ENCODE results near the gene FGD2. TPM values are rescaled to one million over a fixed set of nuclear protein-coding genes. Genes with fewer than 3 reads are reported as not detected.
"Not testable (repeated sequence)": the region's sequence is repeated elsewhere in the genome, so short reads cannot be mapped to it uniquely, and the experiment has no call there.

Gene FGD2
- polyA plus RNA-seq, 4 donors = 1.1 to 11.6 (median 7.3) TPM

DNA sequence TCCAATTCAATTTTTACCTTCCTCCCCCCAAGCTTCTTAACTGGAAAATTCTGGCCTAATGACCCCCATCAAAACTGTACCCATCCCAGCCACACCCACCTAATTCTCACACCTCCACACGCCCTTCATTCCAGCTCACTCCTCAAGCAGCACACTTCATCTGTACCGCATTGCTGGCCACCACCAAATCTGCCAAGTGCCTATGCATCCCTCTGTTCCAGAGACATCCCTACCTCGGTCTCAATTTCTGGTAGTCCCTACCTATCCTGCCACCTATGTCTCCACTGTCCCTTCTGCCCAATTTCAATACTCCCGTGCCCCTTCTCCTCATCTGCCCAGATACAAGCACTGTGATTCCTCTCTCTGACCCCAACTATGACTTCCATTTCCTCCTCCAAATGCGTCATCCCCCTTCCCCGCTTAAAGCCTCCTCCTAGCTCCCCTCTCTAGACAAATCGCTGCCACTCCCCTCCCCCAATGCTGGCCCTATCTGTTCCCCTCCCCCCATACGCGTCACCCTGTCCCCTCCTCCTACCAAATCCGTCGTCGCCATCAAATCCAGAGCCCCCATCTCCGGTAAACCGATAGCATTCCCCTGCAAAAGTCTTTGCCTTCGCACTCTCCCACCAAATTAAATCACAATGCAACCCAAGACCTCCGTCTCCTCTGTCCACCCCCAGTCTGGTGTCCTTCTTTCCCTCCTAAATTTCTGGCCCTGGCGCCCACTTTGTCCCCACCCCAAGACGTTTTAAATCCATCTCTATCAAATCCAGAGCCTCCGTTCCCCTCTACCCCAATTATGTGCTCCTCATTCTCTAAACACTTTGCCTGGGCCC is 20.7 kb upstream of the FGD2 start:
- FAIRE-seq (no peak), DNase-seq (peak in 1 of 2 donors; percentile 51)
- Histone ChIP-seq H3K27ac (ENCODE audit: low read depth in 1 of 3, low read length in 2 of 3) (peak overlapping the region in 1 of 3 donors; percentile 63), H3K4me3 (ENCODE audit: low read depth in 1 of 3, low read length in 3 of 3) (peak overlapping the region; percentile 93 to 100 (median 99)), H3K9me3 (ENCODE audit: control insufficient read depth in 2 of 2, insufficient read depth in 1 of 2, low read depth in 1 of 2, low read length in 1 of 2) (peaks cover 0 to 6% of the 10 kb centered on the region in 2 donors), H3K27me3 (ENCODE audit: control insufficient read depth in 3 of 3, insufficient read depth in 3 of 3, low read length in 3 of 3) (no peaks in the 10 kb centered on the region), H3K4me1 (ENCODE audit: control insufficient read depth in 3 of 3, insufficient read depth in 2 of 3, low read depth in 1 of 3, low read length in 2 of 3) (peaks cover 6 to 16% (median 11%) of the 10 kb centered on the region in 3 donors), H3K36me3 (ENCODE audit: control insufficient read depth in 3 of 3, insufficient read depth in 2 of 3, low read depth in 1 of 3, low read length in 3 of 3) (peaks cover 0 to 19% (median 2%) of the 10 kb centered on the region in 3 donors)
- WGBS, 3 donors = 2 to 5% (median 5%) methylated on average over 19 of the region's 19 CpGs

DNA sequence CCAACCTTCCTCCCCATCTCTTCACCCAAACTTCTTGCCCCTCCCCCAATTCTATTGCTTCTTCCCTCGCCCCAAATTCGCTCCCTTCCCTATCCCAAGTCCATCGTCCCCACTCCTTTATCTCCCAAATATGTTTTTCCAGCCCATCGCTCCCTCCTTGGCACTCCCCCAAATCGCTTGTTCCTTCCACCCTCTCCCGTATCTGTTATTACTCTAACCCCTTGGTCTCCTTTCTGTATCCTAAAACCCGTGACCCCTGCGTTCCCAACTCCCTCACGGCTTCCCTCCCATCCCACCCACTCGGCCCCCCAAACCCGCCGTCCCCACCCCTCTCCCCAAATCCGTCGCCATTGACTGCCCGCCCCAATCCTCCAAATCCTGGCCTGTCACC is 20.0 kb upstream of the FGD2 start:
- FAIRE-seq = no peak
- no peak for DNase-seq

DNA sequence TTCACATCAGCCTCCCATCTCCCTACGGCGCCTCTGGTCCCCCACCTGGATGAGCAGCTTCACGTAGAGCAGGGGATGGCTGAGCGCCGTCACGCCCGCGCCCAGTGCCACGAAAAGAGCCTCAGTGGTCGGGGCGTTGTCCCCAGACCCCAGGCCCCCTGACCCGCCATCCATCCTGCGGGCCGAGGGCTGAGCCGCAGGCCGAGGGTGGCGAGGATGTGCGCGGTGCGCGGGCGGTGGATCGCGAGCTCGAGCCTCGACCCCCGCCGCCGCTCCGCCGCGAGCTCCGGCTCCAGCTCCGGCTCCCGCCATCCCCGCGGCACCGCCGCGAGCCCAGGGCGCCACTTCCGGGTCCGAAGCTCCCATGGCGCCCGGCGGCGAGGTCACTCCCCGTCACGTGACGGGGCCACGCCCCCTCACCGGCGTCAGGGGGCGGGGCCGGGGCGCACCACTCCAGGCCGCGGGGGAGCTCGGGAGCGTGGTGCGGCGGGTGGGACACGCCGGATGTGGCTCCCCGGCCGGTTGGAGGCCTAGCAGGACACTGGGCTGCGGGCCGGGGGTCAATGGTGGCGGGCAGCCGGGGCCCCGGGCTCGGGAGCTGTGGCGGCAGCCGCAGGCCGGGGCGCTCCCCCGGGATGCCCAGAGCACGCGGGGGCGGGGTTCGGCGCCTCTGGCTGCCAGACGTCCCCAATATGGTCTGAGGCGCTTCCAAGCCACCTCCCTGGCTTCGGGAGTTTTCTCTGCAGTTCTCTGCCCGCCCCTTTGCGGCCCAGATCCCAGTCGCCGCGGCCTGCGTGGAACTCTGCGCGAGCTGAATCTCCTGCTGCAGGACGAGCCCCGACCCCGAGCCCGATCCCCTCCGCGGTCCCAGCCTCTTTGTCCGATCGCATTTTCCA is 19.4 kb upstream of the FGD2 start, which contains the start of gene MTCH1:
TSS of gene MTCH1 (minus strand) at position 389 of the 896 bp plus-strand sequence. CDS start at position 366, 23 bp downstream.
- Histone ChIP-seq H3K9me3 (ENCODE audit: control insufficient read depth in 2 of 2, insufficient read depth in 1 of 2, low read depth in 1 of 2, low read length in 1 of 2) (peaks cover 0 to 6% of the 10 kb centered on the region in 2 donors), H3K4me1 (ENCODE audit: control insufficient read depth in 3 of 3, insufficient read depth in 2 of 3, low read depth in 1 of 3, low read length in 2 of 3) (peaks cover 6 to 16% (median 11%) of the 10 kb centered on the region in 3 donors), H3K4me3 (ENCODE audit: low read depth in 1 of 3, low read length in 3 of 3) (peak within 1 kb of the TSS; percentile 93 to 100 (median 99)), H3K36me3 (ENCODE audit: control insufficient read depth in 3 of 3, insufficient read depth in 2 of 3, low read depth in 1 of 3, low read length in 3 of 3) (peaks cover 0 to 8% (median 2%) of the 10 kb centered on the region in 3 donors), H3K27ac (ENCODE audit: low read depth in 1 of 3, low read length in 2 of 3) (peak within 1 kb of the TSS; percentile 39 to 92 (median 90)), H3K27me3 (ENCODE audit: control insufficient read depth in 3 of 3, insufficient read depth in 3 of 3, low read length in 3 of 3) (no peaks in the 10 kb centered on the region)
- no peak for FAIRE-seq
- DNase-seq = peak; percentile 86 to 96
- WGBS, 3 donors = 0 to 1% (median 1%) methylated on average over 49 to 101 of the region's 101 CpGs

More for the DNA sequence above, 20.0 kb upstream of the FGD2 start:
- Histone ChIP-seq H3K4me3 (ENCODE audit: low read depth in 1 of 3, low read length in 3 of 3) (peak overlapping the region; percentile 93 to 100 (median 99)), H3K27ac (ENCODE audit: low read depth in 1 of 3, low read length in 2 of 3) (peak overlapping the region; percentile 13 to 89 (median 69)), H3K36me3 (ENCODE audit: control insufficient read depth in 3 of 3, insufficient read depth in 2 of 3, low read depth in 1 of 3, low read length in 3 of 3) (peaks cover 0 to 14% (median 2%) of the 10 kb centered on the region in 3 donors), H3K4me1 (ENCODE audit: control insufficient read depth in 3 of 3, insufficient read depth in 2 of 3, low read depth in 1 of 3, low read length in 2 of 3) (peaks cover 6 to 16% (median 11%) of the 10 kb centered on the region in 3 donors), H3K27me3 (ENCODE audit: control insufficient read depth in 3 of 3, insufficient read depth in 3 of 3, low read length in 3 of 3) (no peaks in the 10 kb centered on the region), H3K9me3 (ENCODE audit: control insufficient read depth in 2 of 2, insufficient read depth in 1 of 2, low read depth in 1 of 2, low read length in 1 of 2) (peaks cover 0 to 6% of the 10 kb centered on the region in 2 donors)
- 0 to 1% (median 0%) methylated on average over 15 of the region's 15 CpGs for WGBS, 3 donors

DNA sequence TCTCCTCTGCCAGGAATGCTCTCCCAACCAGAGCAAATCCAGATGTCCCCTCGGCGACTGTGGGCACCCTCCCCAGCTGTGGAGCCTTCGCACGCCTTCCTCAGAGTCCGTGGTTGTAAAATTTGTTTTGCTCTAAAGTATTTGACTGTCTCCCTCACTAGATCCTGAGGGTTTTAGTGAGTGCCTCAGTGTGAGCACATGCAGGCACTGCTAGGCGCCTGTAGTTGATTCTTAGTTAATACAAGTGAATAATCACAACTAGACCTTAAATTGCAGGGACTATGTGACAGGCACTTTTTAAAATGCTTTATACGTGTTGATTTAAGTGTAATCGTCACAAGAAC is 18.8 kb upstream of the FGD2 start:
- DNase-seq = no peak
- Histone ChIP-seq H3K9me3 (ENCODE audit: control insufficient read depth in 2 of 2, insufficient read depth in 1 of 2, low read depth in 1 of 2, low read length in 1 of 2) (peaks cover 0 to 6% of the 10 kb centered on the region in 2 donors), H3K4me1 (ENCODE audit: control insufficient read depth in 3 of 3, insufficient read depth in 2 of 3, low read depth in 1 of 3, low read length in 2 of 3) (peaks cover 6 to 16% (median 11%) of the 10 kb centered on the region in 3 donors), H3K4me3 (ENCODE audit: low read depth in 1 of 3, low read length in 3 of 3) (peak overlapping the region; percentile 90 to 100 (median 93)), H3K36me3 (ENCODE audit: control insufficient read depth in 3 of 3, insufficient read depth in 2 of 3, low read depth in 1 of 3, low read length in 3 of 3) (peaks cover 0 to 3% (median 2%) of the 10 kb centered on the region in 3 donors), H3K27me3 (ENCODE audit: control insufficient read depth in 3 of 3, insufficient read depth in 3 of 3, low read length in 3 of 3) (no peaks in the 10 kb centered on the region), H3K27ac (ENCODE audit: low read depth in 1 of 3, low read length in 2 of 3) (peak overlapping the region; percentile 39 to 92 (median 90))
- WGBS, 3 donors = 1 to 4% (median 3%) methylated on average over 8 of the region's 8 CpGs
- FAIRE-seq = no peak

DNA sequence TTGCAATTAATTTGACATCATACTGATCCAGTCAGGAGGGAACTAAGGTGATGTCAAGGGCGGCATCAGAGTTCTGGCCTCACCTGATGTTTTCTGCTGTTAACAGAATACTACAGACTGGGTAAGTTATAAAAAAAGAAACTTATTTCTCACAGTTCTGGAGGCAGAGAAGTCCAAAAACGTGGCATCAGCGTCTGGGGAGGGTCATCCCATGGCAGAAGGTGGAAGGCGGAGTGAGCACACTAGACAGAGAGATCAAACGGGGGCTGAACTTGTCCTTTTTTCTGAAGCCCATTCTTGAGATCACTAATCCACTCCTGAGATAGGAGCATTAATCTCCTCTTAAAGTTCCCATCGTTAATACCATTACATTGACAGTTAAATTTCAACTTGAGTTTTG is 16.2 kb upstream of the FGD2 start:
- Histone ChIP-seq H3K4me3 (ENCODE audit: low read depth in 1 of 3, low read length in 3 of 3) (no peak overlapping the region), H3K4me1 (ENCODE audit: control insufficient read depth in 3 of 3, insufficient read depth in 2 of 3, low read depth in 1 of 3, low read length in 2 of 3) (peaks cover 2 to 11% (median 10%) of the 10 kb centered on the region in 3 donors), H3K9me3 (ENCODE audit: control insufficient read depth in 2 of 2, insufficient read depth in 1 of 2, low read depth in 1 of 2, low read length in 1 of 2) (peaks cover 0 to 6% of the 10 kb centered on the region in 2 donors), H3K27me3 (ENCODE audit: control insufficient read depth in 3 of 3, insufficient read depth in 3 of 3, low read length in 3 of 3) (no peaks in the 10 kb centered on the region), H3K36me3 (ENCODE audit: control insufficient read depth in 3 of 3, insufficient read depth in 2 of 3, low read depth in 1 of 3, low read length in 3 of 3) (no peaks in the 10 kb centered on the region), H3K27ac (ENCODE audit: low read depth in 1 of 3, low read length in 2 of 3) (no peak overlapping the region)
- no peak for FAIRE-seq
- DNase-seq = no peak
- 73 to 84% (median 79%) methylated on average over 6 of the region's 6 CpGs for WGBS, 3 donors

DNA sequence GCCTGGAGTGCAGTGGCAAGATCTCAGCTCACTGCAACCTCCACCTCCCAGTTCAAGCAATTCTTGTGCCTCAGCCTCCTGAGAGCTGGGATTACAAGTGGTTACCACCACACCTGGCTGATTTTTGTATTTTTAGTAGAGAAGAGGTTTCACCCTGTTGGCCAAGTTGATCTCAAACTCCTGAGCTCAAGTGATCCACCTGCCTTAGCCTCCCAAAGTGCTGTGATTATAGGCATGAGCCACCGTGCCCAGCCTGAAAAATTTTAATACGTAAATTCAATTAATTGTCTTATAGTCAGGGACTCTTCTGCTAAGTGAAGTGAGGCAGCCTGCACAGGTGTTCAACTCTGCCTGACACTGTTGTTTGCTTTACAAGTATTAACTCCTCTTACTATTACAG is 15.1 kb upstream of the FGD2 start:
- H3K9me3 ChIP-seq (ENCODE audit: control insufficient read depth in 2 of 2, insufficient read depth in 1 of 2, low read depth in 1 of 2, low read length in 1 of 2); H3K36me3 ChIP-seq (ENCODE audit: control insufficient read depth in 3 of 3, insufficient read depth in 2 of 3, low read depth in 1 of 3, low read length in 3 of 3); H3K27me3 ChIP-seq (ENCODE audit: control insufficient read depth in 3 of 3, insufficient read depth in 3 of 3, low read length in 3 of 3); H3K4me3 ChIP-seq (ENCODE audit: low read depth in 1 of 3, low read length in 3 of 3); DNase-seq; FAIRE-seq; H3K27ac ChIP-seq (ENCODE audit: low read depth in 1 of 3, low read length in 2 of 3); H3K4me1 ChIP-seq (ENCODE audit: control insufficient read depth in 3 of 3, insufficient read depth in 2 of 3, low read depth in 1 of 3, low read length in 2 of 3): not testable (repeated sequence)
- 80 to 94% (median 87%) methylated on average over 2 of the region's 2 CpGs for WGBS, 3 donors

DNA sequence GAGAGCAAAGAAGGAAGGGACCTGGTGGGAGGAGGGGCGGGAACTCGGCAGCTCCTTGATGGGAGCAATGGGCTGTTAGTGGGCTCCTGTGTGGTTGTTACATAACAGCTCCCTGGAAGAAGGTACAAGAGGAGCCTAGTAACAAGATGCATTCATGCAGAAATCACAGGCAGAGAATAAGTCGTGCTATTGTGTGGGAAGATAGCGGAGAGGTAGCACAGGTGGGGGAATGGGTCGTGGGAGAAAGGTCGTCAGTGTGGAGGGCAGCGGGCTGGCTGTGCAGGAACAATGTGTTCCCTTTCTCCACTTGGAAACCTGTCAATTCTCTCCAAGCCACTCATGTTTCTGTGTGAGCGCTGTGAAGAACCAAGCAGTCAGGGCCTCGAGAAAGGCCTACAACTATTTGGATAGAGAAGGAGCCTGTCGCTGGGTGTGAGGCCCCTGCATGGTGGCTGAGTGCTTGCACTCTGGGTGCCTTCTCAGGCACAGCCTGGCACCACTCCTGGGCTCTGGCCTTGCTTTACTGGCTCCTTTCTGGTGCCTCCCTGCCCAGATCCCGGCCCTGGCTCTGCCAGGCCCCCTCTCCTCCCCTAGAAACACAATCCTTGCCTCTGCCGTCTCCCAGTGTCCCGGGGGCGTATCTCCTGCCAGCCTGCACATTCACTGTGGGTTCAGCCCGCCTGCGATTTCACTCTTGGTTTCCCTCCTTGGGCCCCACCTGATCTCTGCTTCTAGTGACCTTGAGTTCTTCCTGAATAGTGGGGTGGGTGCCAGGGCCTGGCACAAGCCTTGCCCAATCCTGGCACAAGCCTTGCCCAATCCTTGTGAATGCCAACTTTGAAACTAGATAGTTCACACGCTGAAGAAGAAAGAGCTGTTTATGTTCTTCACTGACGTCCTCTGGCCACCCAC is 7.4 kb upstream of the FGD2 start:
- 35 to 63% (median 38%) methylated on average over 17 to 18 of the region's 18 CpGs for WGBS, 3 donors
- Histone ChIP-seq H3K27ac (ENCODE audit: low read depth in 1 of 3, low read length in 2 of 3) (no peak overlapping the region), H3K4me1 (ENCODE audit: control insufficient read depth in 3 of 3, insufficient read depth in 2 of 3, low read depth in 1 of 3, low read length in 2 of 3) (peaks cover 0 to 6% (median 0%) of the 10 kb centered on the region in 3 donors), H3K9me3 (ENCODE audit: control insufficient read depth in 2 of 2, insufficient read depth in 1 of 2, low read depth in 1 of 2, low read length in 1 of 2) (no peaks in the 10 kb centered on the region), H3K4me3 (ENCODE audit: low read depth in 1 of 3, low read length in 3 of 3) (no peak overlapping the region), H3K36me3 (ENCODE audit: control insufficient read depth in 3 of 3, insufficient read depth in 2 of 3, low read depth in 1 of 3, low read length in 3 of 3) (no peaks in the 10 kb centered on the region), H3K27me3 (ENCODE audit: control insufficient read depth in 3 of 3, insufficient read depth in 3 of 3, low read length in 3 of 3) (peaks cover 0 to 8% (median 0%) of the 10 kb centered on the region in 3 donors)
- peak in 1 of 2 donors; percentile 50 for DNase-seq
- no peak for FAIRE-seq
